K562 (cell line): ENCODE results near the gene CFAP44. TPM values are rescaled to one million over a fixed set of nuclear protein-coding genes. Genes with fewer than 3 reads are reported as not detected.

Experiments
- ATAC-seq: fragments of 200-7000 bp; cut with Tn5 transposase; 3 replicates; pipeline ENCODE4 v1.9.1; 2020; ENCODE audit warnings: moderate library complexity
- BruUV-seq: library from RNA; stranded (reverse); fragments of 400-500 nt; replicated peaks from 2 replicates; lab custom pipeline; 2021; lab: Mats Ljungman, UMichigan
- CTCF ChIA-PET: fragments of 300-600 bp; formaldehyde crosslinking; extraction: SDS; loops from one replicate; lab custom pipeline; 2021; ENCODE audit warnings: low intra/inter-chr PET ratio; lab: Yijun Ruan, JAX
- POLR2A ChIA-PET: fragments of 300-600, 350-650 bp; sonication (Branson Sonifier 250); formaldehyde crosslinking; extraction: SDS; loops from one replicate; lab custom pipeline; 2021; ENCODE audit warnings: antibody characterized with exemption, inconsistent platforms; lab: Yijun Ruan, JAX
- DNase-seq, 4 experiments: peaks; one replicate each; pipeline versions ENCODE4 v3.0.0 to v3.0.0-alpha.2; 2011 to 2018; ENCODE audit warnings: low spot score in 3 of 4, mixed read lengths in 3 of 4; ENCODE audit errors: extremely low read depth in 1 of 4
- FAIRE-seq: peaks from 2 replicates; lab custom pipeline; 2011; peaks lifted over from hg19 to GRCh38; lab: Jason Lieb, UNC
- H2AFZ ChIP-seq: 2 replicates; pipeline ENCODE4 v1.6.0; 2011; ENCODE audit warnings: low read depth, low read length, control low read depth, inconsistent platforms
- H3K27ac ChIP-seq: fragments of 200-600 bp; 3 replicates; pipeline ENCODE4 v1.8.0; 2011; ENCODE audit warnings: low read depth, mild to moderate bottlenecking, control low read depth, inconsistent platforms, low read length, moderate library complexity, mixed read lengths; ENCODE audit errors: extremely low read depth
- H3K27me3 ChIP-seq, 2 experiments: fragments of 300-600 bp in 1 of 2; 2 replicates in 1 of 2; 3 replicates in 1 of 2; pipeline versions ENCODE4 v1.6.0 to v1.8.0; 2011; ENCODE audit warnings: inconsistent platforms in 2 of 2, low read length in 2 of 2, mild to moderate bottlenecking in 1 of 2, mixed read lengths in 1 of 2, moderate library complexity in 1 of 2; ENCODE audit not compliant: control insufficient read depth in 2 of 2, insufficient read depth in 2 of 2
- H3K36me3 ChIP-seq: fragments of 300-600 bp; 3 replicates; pipeline ENCODE4 v1.8.0; 2011; ENCODE audit warnings: mild to moderate bottlenecking, low read length, inconsistent platforms; ENCODE audit not compliant: control insufficient read depth, insufficient read depth
- H3K4me1 ChIP-seq, 2 experiments: fragments of 200-600 bp in 1 of 2; replicated peaks in 1 of 2; 2 replicates in 1 of 2; 3 replicates in 1 of 2; pipeline versions ENCODE4 v1.5.1 to v1.8.0; 2011; ENCODE audit warnings: inconsistent platforms in 2 of 2, low read length in 2 of 2, mild to moderate bottlenecking in 1 of 2, mixed read lengths in 1 of 2, moderate library complexity in 1 of 2; ENCODE audit not compliant: control insufficient read depth in 2 of 2, insufficient read depth in 2 of 2
- H3K4me2 ChIP-seq: 2 replicates; pipeline ENCODE4 v1.6.1; 2011; ENCODE audit warnings: low read length, control low read depth, inconsistent platforms, mixed read lengths; ENCODE audit not compliant: insufficient read depth
- H3K4me3 ChIP-seq: fragments of 200-600 bp; sonication (generic), shearing (Covaris generic); 2 replicates; pipeline ENCODE4 v1.5.1; 2016; ENCODE audit warnings: control low read depth, inconsistent platforms
- H3K79me2 ChIP-seq: fragments of 200-600 bp; 3 replicates; pipeline ENCODE4 v1.8.0; 2011; ENCODE audit warnings: low read length, inconsistent platforms; ENCODE audit not compliant: control insufficient read depth, insufficient read depth
- H3K9ac ChIP-seq, 2 experiments: 2 replicates each; pipeline versions ENCODE4 v1.6.0 to v1.6.1; 2011; ENCODE audit warnings: low read depth in 2 of 2, low read length in 2 of 2, control low read depth in 1 of 2, inconsistent platforms in 1 of 2, mild to moderate bottlenecking in 1 of 2, mixed read lengths in 1 of 2; ENCODE audit not compliant: insufficient read depth in 1 of 2
- H3K9me1 ChIP-seq: one replicate; pipeline ENCODE4 v1.6.0; 2011; ENCODE audit warnings: inconsistent platforms, mild to moderate bottlenecking, low read length, moderate library complexity; ENCODE audit not compliant: control insufficient read depth, insufficient read depth
- H3K9me3 ChIP-seq: replicated peaks from 2 replicates; pipeline ENCODE4 v1.5.1; 2011; ENCODE audit warnings: low read depth, low read length, inconsistent platforms; ENCODE audit not compliant: control insufficient read depth, insufficient read depth
- H4K20me1 ChIP-seq: replicated peaks from 2 replicates; pipeline ENCODE4 v1.6.1; 2011; ENCODE audit warnings: low read length, inconsistent platforms, mixed read lengths; ENCODE audit not compliant: control insufficient read depth, insufficient read depth
- BRD9 ChIP-seq: fragments of 450-650 bp; IDR thresholded peaks from 2 replicates; pipeline ENCODE4 v1.6.1; 2018; ENCODE audit warnings: low read depth; ENCODE audit not compliant: partially characterized antibody
- HDAC1 ChIP-seq, 2 experiments: fragments of 450-650 bp; IDR thresholded peaks; 2 replicates each; pipeline ENCODE4 v1.6.1; 2016 to 2017; ENCODE audit warnings: inconsistent platforms in 1 of 2, mild to moderate bottlenecking in 1 of 2, moderate library complexity in 1 of 2
- HMG20B ChIP-seq: fragments of 250-450 bp; sonication (Bioruptor Pico); IDR thresholded peaks from 2 replicates; pipeline ENCODE4 v1.5.0; 2021; ENCODE audit warnings: mild to moderate bottlenecking
- HOMEZ ChIP-seq: fragments of 250-450 bp; sonication (Bioruptor Pico); IDR thresholded peaks from 2 replicates; pipeline ENCODE4 v1.4.0; 2020; ENCODE audit warnings: mild to moderate bottlenecking, moderate library complexity
- JUND ChIP-seq, 2 experiments: IDR thresholded peaks; 2 replicates in 1 of 2; 3 replicates in 1 of 2; pipeline ENCODE4 v1.6.1; 2011; ENCODE audit warnings: borderline replicate concordance in 2 of 2, low read depth in 2 of 2, low read length in 2 of 2, improper control_type of control experiment in 1 of 2, missing biosample characterization in 1 of 2, missing genetic modification characterization in 1 of 2, missing genetic modification reagents in 1 of 2
- MAFK ChIP-seq: IDR thresholded peaks from 2 replicates; pipeline ENCODE4 v1.6.1; 2011; ENCODE audit warnings: low read length, improper control_type of control experiment
- SMARCA4 ChIP-seq: fragments of 450-650 bp; IDR thresholded peaks from 2 replicates; pipeline ENCODE4 v1.6.1; 2016
- TAL1 ChIP-seq: fragments of 450-650 bp; IDR thresholded peaks from 2 replicates; pipeline ENCODE4 v1.6.1; 2016; ENCODE audit warnings: mild to moderate bottlenecking
- ZNF561 ChIP-seq: fragments of 450-650 bp; formaldehyde crosslinking; conservative IDR thresholded peaks from 2 replicates; pipeline ENCODE4 v1.4.0; 2020; ENCODE audit warnings: mild to moderate bottlenecking, moderate library complexity
- WGBS: fragments of 100-300 bp; shearing (Covaris generic); methylation state at CpG from one replicate; pipeline ENCODE4 v1.1.6; 2016; ENCODE audit warnings: low coverage, mixed read lengths; ENCODE audit not compliant: insufficient coverage; ENCODE audit errors: missing lambda C conversion rate; 5-methylcytosine and 5-hydroxymethylcytosine counted together
- in situ Hi-C: fragments of 300-500 bp; cut with MboI; formaldehyde crosslinking; loops from 4 replicates; pipeline ENCODE4 v1.15.0; 2018; ENCODE audit warnings: inconsistent platforms, mixed read lengths
- intact Hi-C: fragments of 100-400 bp; cut with micrococcal nuclease; formaldehyde crosslinking; loops from 2 replicates; pipeline ENCODE4 v1.14.2; 2022
- polyA plus RNA-seq, 8 experiments: library from polyadenylated mRNA; depleted of rRNA in 4 of 8; stranded (reverse) in 5 of 8; unstranded in 3 of 8; fragments of >200 nt; fragmentation: Nextera tagmentation in 2 of 8; fragmentation: Illumina TruSeq in 1 of 8; extraction: Ambion mirVana in 2 of 8; extraction: Trizol in 1 of 8; gene quantifications; 2 replicates each; pipeline versions ENCODE4 v1.2.1 to v1.2.3, GENCODE V29; 2011 to 2014; ENCODE audit warnings: inconsistent platforms in 1 of 8, missing spikeins in 1 of 8
- total RNA-seq, 7 experiments: library from RNA; depleted of rRNA in 6 of 7; stranded (reverse); fragments of >200 nt in 6 of 7; fragmentation: Illumina TruSeq in 2 of 7; extraction: Trizol in 2 of 7; gene quantifications; 2 replicates each; pipeline versions ENCODE4 v1.2.1 to v1.2.3, GENCODE V29; 2011 to 2021; ENCODE audit warnings: low replicate concordance in 1 of 7

The CFAP44 gene
- total and polyA plus RNA-seq, 9 of the 15 experiments (the other 6 are each of a cell fraction or from before 2014, with no cell fraction given) = 0.29 to 2.4 (median 1.1) TPM

GRCh38 chr3:113421082-113421481 lies 20.2 kb downstream of the CFAP44 start:
- intact Hi-C loops (no loop called here), in situ Hi-C loops (no loop called here)
- WGBS = 26% methylated on average over 3 of the region's 3 CpGs
- H3K27ac ChIP-seq = no peak overlapping the region
- H3K9ac ChIP-seq = no peak overlapping the region
- H3K36me3 ChIP-seq = no peaks in the 10 kb centered on the region
- no peak overlapping the region for H3K4me2 ChIP-seq
- no peaks in the 10 kb centered on the region for H4K20me1 ChIP-seq
- no peaks in the 10 kb centered on the region for H3K9me1 ChIP-seq
- H2AFZ ChIP-seq = no peak overlapping the region
- ChIA-PET CTCF (no interaction called here), POLR2A (no interaction called here)
- H3K79me2 ChIP-seq = no peaks in the 10 kb centered on the region
- no TSS peak for BruUV-seq
- FAIRE-seq (no peak), ATAC-seq (no peak), DNase-seq (no peak)
- no peaks in the 10 kb centered on the region for H3K9me3 ChIP-seq
- H3K27me3 ChIP-seq = no peaks in the 10 kb centered on the region
- H3K4me1 ChIP-seq = no peaks in the 10 kb centered on the region
- TF ChIP-seq HDAC1 (IDR thresholded peaks at IDR 0.05) = no peak
- no peak for TF ChIP-seq TAL1
- TF ChIP-seq ZNF561 (CRISPR knock-in tag) = no peak
- no peak for TF ChIP-seq BRD9
- no peak for TF ChIP-seq MAFK
- TF ChIP-seq JUND (IDR thresholded peaks at IDR 0.05; ENCODE audit: borderline replicate concordance, low read depth, low read length) = no peak
- no peak for TF ChIP-seq JUND (tag; IDR thresholded peaks at IDR 0.05; ENCODE audit: borderline replicate concordance, low read depth, low read length)
- no peak for TF ChIP-seq HMG20B
- TF ChIP-seq SMARCA4 = no peak
- TF ChIP-seq HOMEZ = no peak
- no peak overlapping the region for H3K4me3 ChIP-seq
